ENCODE results near the gene NLRP3. TPM values are rescaled to one million over a fixed set of nuclear protein-coding genes. Genes with fewer than 3 reads are reported as not detected.
A peak's percentile ranks its signal among the peaks of the same experiment; 100 is the strongest.
"Not testable (repeated sequence)": the region's sequence is repeated elsewhere in the genome, so short reads cannot be mapped to it uniquely, and the experiment has no call there.

The NLRP3 gene
- total RNA-seq: 1.00 and 1.4 TPM in 2 replicates
- 1.2 TPM for total RNA-seq (2013)
- polyA plus RNA-seq: 1.7 and 2.9 TPM in 2 replicates
- 2.7 and 3.4 TPM in 2 replicates for polyA minus RNA-seq

- peak within 1 kb of the TSS; percentile 3 to 64 (median 42) for H3K4me3 ChIP-seq (ENCODE audit: control extremely low read depth in 1 of 5, extremely low read depth in 1 of 5, insufficient read depth in 1 of 5, low read depth in 2 of 5, low read length in 4 of 5)
- H3K4me1 ChIP-seq (ENCODE audit: control insufficient read depth in 2 of 2, insufficient read depth in 2 of 2, low read length in 2 of 2): peaks cover 22 to 23% of the 10 kb centered on the region in 2 donors
- ATAC-seq (ENCODE audit: low read depth) (peak; percentile 77), DNase-seq (peak; percentile 47)
- H3K4me1 Mint-ChIP-seq: peaks cover 37% of the 10 kb centered on the region
- intact Hi-C loops (cut with micrococcal nuclease): no loop called here
- H3K9me3 Mint-ChIP-seq (ENCODE audit: insufficient read depth): no peaks in the 10 kb centered on the region
- no peaks in the 10 kb centered on the region for H3K27me3 Mint-ChIP-seq
- H4K20me1 ChIP-seq (ENCODE audit: control insufficient read depth, insufficient read depth, low read length, poor library complexity, severe bottlenecking): no peaks in the 10 kb centered on the region
- no peaks in the 10 kb centered on the region for H3K27me3 ChIP-seq (replicated peaks in 1 of 4; ENCODE audit: control extremely low read depth in 1 of 4, control insufficient read depth in 3 of 4, insufficient read depth in 4 of 4, low read length in 3 of 4)
- peak within 1 kb of the TSS; percentile 63 for H3K9ac ChIP-seq (ENCODE audit: low read length)
- H3K4me3 Mint-ChIP-seq: peak within 1 kb of the TSS; percentile 88
- no peaks in the 10 kb centered on the region for H3K9me3 ChIP-seq (ENCODE audit: control extremely low read depth in 1 of 3, control insufficient read depth in 2 of 3, insufficient read depth in 1 of 3, low read length in 2 of 3)
- no peaks in the 10 kb centered on the region for H3K79me2 ChIP-seq (ENCODE audit: control insufficient read depth, insufficient read depth, low read length)
- peak within 1 kb of the TSS in 1 of 2 donors; percentile 19 for H3K27ac ChIP-seq (ENCODE audit: low read length in 2 of 2)
- ChIA-PET POLR2A (interaction anchor here (0.8 kb wide), 1 partner anchor 25 kb away, joined by 5 read pairs; no protein-coding TSS in a partner anchor), CTCF (interaction anchor here (1.0 to 3.2 kb wide), 5 partner anchors 15 to 496 kb away, joined by 3 to 9 read pairs (median 6); no protein-coding TSS in a partner anchor)
- H3K27ac Mint-ChIP-seq: peak within 1 kb of the TSS; percentile 73
- whole genome bisulfite sequencing (ENCODE audit: insufficient coverage): 35% methylated on average over 18 of the region's 19 CpGs
- TF ChIP-seq CTCF (IDR thresholded peaks at IDR 0.05): no peak
- no peak for TF ChIP-seq EZH2 (IDR thresholded peaks at IDR 0.05; ENCODE audit: borderline replicate concordance, insufficient read depth, low read depth, low read length, poor library complexity, severe bottlenecking)
- peak within 1 kb of the TSS; percentile 85 for H3K4me2 ChIP-seq (replicated peaks; ENCODE audit: low read depth, low read length, poor library complexity, severe bottlenecking)
- peak within 1 kb of the TSS; percentile 57 for H2AFZ ChIP-seq (ENCODE audit: insufficient read depth, low read depth, low read length, poor library complexity, severe bottlenecking)
- H3K36me3 ChIP-seq (replicated peaks in 1 of 2; ENCODE audit: control extremely low read depth in 1 of 2, control insufficient read depth in 1 of 2, extremely low read depth in 1 of 2, insufficient read depth in 2 of 2, low read length in 1 of 2): no peaks in the 10 kb centered on the region
These were observed at the start of gene NLRP3 for GRCh38 chr1:247415423-247416361. TSS of gene NLRP3 (plus strand) at chr1:247416173. CDS start at chr1:247418801, 2,628 bp downstream.

GRCh38 chr1:247366345-247366744 lies 49.6 kb upstream of the NLRP3 start:
- H4K20me1 ChIP-seq (ENCODE audit: control insufficient read depth, insufficient read depth, low read length, poor library complexity, severe bottlenecking); H2AFZ ChIP-seq (ENCODE audit: insufficient read depth, low read depth, low read length, poor library complexity, severe bottlenecking); DNase-seq; H3K4me1 ChIP-seq (ENCODE audit: control insufficient read depth in 2 of 2, insufficient read depth in 2 of 2, low read length in 2 of 2); H3K4me3 Mint-ChIP-seq; POLR2A ChIA-PET; H3K79me2 ChIP-seq (ENCODE audit: control insufficient read depth, insufficient read depth, low read length); H3K9ac ChIP-seq (ENCODE audit: low read length); H3K36me3 ChIP-seq (replicated peaks in 1 of 2; ENCODE audit: control extremely low read depth in 1 of 2, control insufficient read depth in 1 of 2, extremely low read depth in 1 of 2, insufficient read depth in 2 of 2, low read length in 1 of 2); H3K9me3 Mint-ChIP-seq (ENCODE audit: insufficient read depth); H3K27ac Mint-ChIP-seq; H3K4me3 ChIP-seq (ENCODE audit: control extremely low read depth in 1 of 5, extremely low read depth in 1 of 5, insufficient read depth in 1 of 5, low read depth in 2 of 5, low read length in 4 of 5); H3K27ac ChIP-seq (ENCODE audit: low read length in 2 of 2); H3K4me1 Mint-ChIP-seq; CTCF ChIA-PET; intact Hi-C loops (cut with micrococcal nuclease); ATAC-seq (ENCODE audit: low read depth); H3K4me2 ChIP-seq (replicated peaks; ENCODE audit: low read depth, low read length, poor library complexity, severe bottlenecking): not testable (repeated sequence)
- H3K27me3 ChIP-seq (replicated peaks in 1 of 4; ENCODE audit: control extremely low read depth in 1 of 4, control insufficient read depth in 3 of 4, insufficient read depth in 4 of 4, low read length in 3 of 4): peaks cover 0 to 24% (median 4%) of the 10 kb centered on the region in 4 experiments
- no CpG with 5 or more reads among the region's 1 CpG for WGBS (ENCODE audit: insufficient coverage)
- H3K27me3 Mint-ChIP-seq: peaks cover 31% of the 10 kb centered on the region
- peaks cover 0 to 18% (median 7%) of the 10 kb centered on the region in 3 donors for H3K9me3 ChIP-seq (ENCODE audit: control extremely low read depth in 1 of 3, control insufficient read depth in 2 of 3, insufficient read depth in 1 of 3, low read length in 2 of 3)
